Vagina (tissue), 2 donors: ENCODE results near the gene PIEZO2.

Experiments
- POLR2AphosphoS5 ChIP-seq, 2 donors: sonication (generic); formaldehyde crosslinking; IDR thresholded peaks; one replicate each; pipeline ENCODE4 v1.9.0; 2017; ENCODE audit warnings: antibody characterized with exemption in 2 of 2, mild to moderate bottlenecking in 2 of 2, low read depth in 1 of 2; ENCODE audit not compliant: insufficient read depth in 1 of 2
- TF ChIP-seq, protein P1 (sequence below), 3 experiments: fragments of 450-650 bp in 2 of 3; fragments of 200-600 bp in 1 of 3; sonication (generic) in 1 of 3; IDR thresholded peaks; one replicate each; pipeline ENCODE4 v1.5.1; 2017 to 2019; ENCODE audit warnings: antibody characterized with exemption in 3 of 3, mild to moderate bottlenecking in 2 of 3, moderate library complexity in 2 of 3

GRCh38 chr18:10890022-10890421 is 259.3 kb downstream of the PIEZO2 start:
- TF ChIP-seq, protein P1, sequence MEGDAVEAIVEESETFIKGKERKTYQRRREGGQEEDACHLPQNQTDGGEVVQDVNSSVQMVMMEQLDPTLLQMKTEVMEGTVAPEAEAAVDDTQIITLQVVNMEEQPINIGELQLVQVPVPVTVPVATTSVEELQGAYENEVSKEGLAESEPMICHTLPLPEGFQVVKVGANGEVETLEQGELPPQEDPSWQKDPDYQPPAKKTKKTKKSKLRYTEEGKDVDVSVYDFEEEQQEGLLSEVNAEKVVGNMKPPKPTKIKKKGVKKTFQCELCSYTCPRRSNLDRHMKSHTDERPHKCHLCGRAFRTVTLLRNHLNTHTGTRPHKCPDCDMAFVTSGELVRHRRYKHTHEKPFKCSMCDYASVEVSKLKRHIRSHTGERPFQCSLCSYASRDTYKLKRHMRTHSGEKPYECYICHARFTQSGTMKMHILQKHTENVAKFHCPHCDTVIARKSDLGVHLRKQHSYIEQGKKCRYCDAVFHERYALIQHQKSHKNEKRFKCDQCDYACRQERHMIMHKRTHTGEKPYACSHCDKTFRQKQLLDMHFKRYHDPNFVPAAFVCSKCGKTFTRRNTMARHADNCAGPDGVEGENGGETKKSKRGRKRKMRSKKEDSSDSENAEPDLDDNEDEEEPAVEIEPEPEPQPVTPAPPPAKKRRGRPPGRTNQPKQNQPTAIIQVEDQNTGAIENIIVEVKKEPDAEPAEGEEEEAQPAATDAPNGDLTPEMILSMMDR (IDR thresholded peaks at IDR 0.05): no peak
- TF ChIP-seq POLR2AphosphoS5 (IDR thresholded peaks at IDR 0.05; ENCODE audit: insufficient read depth in 1 of 2, low read depth in 1 of 2): no peak
